ENCODE data around the gene UCKL1. TPM values are rescaled to one million over a fixed set of nuclear protein-coding genes. Genes with fewer than 3 reads are reported as not detected.

UCKL1 gene
- total RNA-seq, 3 donors from 2014 or later, result 37.4 to 57.8 (median 43.6) TPM

DNA sequence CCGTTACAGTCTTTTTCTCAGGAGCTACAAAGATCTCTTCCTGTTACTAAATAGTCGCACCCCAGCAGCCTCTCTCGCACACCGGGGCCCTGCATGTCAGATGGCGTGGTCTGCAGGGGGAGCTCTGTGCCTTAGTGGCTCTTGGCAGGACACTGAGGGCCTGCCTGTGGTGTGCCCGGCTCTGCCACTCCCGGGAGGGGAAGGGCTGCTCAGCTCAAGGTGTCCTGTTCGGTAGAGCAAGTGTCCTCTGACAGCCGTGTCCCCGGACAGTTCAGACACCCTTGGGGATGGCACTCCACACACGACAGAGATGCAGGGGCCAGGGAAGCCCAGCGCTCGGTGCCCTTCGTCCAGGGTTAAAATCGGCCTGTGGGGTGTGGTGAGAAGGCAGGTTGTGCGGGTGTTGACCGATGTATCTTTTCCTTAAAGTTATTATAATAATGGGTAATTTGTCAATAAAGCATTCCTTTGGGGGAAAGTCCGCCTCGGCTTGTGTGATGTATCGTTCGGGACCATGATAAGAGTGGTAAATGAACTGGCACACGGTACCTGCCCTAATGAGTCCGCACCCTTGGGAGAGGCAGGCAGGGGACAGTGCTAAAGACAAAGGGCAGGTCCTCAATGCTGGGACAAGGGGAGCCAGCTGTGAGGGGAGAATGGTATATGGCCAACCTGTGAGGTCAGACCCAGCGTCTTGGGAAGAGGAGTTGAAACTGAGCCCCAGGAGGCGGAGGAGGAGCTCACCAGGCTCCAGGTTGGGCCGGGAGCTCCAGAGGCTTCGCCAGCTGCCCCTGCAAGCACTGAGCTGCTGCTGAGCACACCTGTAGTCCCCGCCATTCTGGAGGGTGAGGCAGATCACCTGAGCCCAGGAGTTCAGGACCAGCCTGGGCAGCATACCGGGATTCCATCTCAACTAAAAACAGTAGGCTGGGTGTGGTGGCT, 64.9 kb downstream of the UCKL1 start:
- Histone ChIP-seq H3K4me1 (ENCODE audit: low read depth) (peaks cover 10% of the 10 kb centered on the region), H3K36me3 (ENCODE audit: low read depth) (peaks cover 8% of the 10 kb centered on the region), H3K4me3 (no peak overlapping the region), H3K9me3 (no peaks in the 10 kb centered on the region)
- no peak for DNase-seq
- ATAC-seq, result no peak
- intact Hi-C loops (cut with DNase I, micrococcal nuclease), result no loop called here
- TF ChIP-seq, protein P1, sequence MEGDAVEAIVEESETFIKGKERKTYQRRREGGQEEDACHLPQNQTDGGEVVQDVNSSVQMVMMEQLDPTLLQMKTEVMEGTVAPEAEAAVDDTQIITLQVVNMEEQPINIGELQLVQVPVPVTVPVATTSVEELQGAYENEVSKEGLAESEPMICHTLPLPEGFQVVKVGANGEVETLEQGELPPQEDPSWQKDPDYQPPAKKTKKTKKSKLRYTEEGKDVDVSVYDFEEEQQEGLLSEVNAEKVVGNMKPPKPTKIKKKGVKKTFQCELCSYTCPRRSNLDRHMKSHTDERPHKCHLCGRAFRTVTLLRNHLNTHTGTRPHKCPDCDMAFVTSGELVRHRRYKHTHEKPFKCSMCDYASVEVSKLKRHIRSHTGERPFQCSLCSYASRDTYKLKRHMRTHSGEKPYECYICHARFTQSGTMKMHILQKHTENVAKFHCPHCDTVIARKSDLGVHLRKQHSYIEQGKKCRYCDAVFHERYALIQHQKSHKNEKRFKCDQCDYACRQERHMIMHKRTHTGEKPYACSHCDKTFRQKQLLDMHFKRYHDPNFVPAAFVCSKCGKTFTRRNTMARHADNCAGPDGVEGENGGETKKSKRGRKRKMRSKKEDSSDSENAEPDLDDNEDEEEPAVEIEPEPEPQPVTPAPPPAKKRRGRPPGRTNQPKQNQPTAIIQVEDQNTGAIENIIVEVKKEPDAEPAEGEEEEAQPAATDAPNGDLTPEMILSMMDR (IDR thresholded peaks at IDR 0.05), result no peak

DNA sequence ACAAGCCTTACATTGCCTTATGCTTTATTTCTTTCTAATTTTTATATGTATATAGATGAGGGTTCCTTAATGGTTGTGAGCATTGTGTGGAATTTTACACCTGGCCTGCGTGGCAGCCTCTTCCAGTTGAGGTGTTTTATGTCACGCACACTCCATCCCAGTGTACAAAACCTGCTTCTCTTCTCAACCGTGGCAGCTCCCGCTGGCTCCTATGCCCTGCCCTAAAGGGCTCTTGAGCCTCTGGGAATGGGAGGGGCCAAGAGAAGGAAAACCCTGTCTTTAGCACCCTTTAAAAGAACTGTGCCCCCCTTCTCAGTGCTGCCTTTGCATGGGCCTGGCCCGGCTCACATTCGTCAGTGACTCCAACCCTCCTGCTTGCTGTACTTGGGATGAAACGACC, 65.6 kb downstream of the UCKL1 start:
- Histone ChIP-seq H3K9me3 (no peaks in the 10 kb centered on the region), H3K4me1 (ENCODE audit: low read depth) (peaks cover 9% of the 10 kb centered on the region), H3K36me3 (ENCODE audit: low read depth) (peaks cover 8% of the 10 kb centered on the region), H3K4me3 (no peak overlapping the region)
- DNase-seq, result no peak
- no peak for ATAC-seq
- TF ChIP-seq, protein P1 (IDR thresholded peaks at IDR 0.05), result no peak
- intact Hi-C loops (cut with DNase I, micrococcal nuclease), result no loop called here

GRCh38 chr20:63890201-63890576, 66.0 kb downstream of the UCKL1 start:
- TF ChIP-seq, protein P1 (IDR thresholded peaks at IDR 0.05), result no peak
- no peak for ATAC-seq
- no peak overlapping the region for H3K4me3 ChIP-seq
- H3K4me1 ChIP-seq (ENCODE audit: low read depth), result peaks cover 9% of the 10 kb centered on the region
- no peak for DNase-seq
- peaks cover 8% of the 10 kb centered on the region for H3K36me3 ChIP-seq (ENCODE audit: low read depth)
- no peaks in the 10 kb centered on the region for H3K9me3 ChIP-seq
- intact Hi-C loops (cut with DNase I, micrococcal nuclease), result no loop called here

Small RNA genes lying within 50 kb of the gene (microRNA-seq; reads per million reads assigned to microRNA genes)
- gene MIR1914 (0.93 reads per million), gene MIR647 (not detected), gene MIR941-1 (not detected), gene MIR941-2 (not detected), gene MIR941-3 (not detected), gene MIR941-4 (not detected), gene MIR941-5 (not detected)

Other genes with a start within 250 kb of the UCKL1 start
- gene ARFRP1, start 248.4 kb downstream of the UCKL1 start, total RNA-seq, result 10 to 100 TPM; 64.5 to 69.7 (median 68.6) TPM
- gene ZGPAT, start 248.4 kb downstream of the UCKL1 start, total RNA-seq, result 10 to 100 TPM; 24.3 to 34.0 (median 31.7) TPM
- 10 to 100 TPM; 10.4 to 11.2 (median 10.8) TPM for gene LIME1, start 219.8 kb downstream of the UCKL1 start, total RNA-seq
- gene SLC2A4RG, start 216.6 kb downstream of the UCKL1 start, total RNA-seq, result 10 to 100 TPM; 44.9 to 65.0 (median 50.6) TPM
- gene ZBTB46, start 125.2 kb downstream of the UCKL1 start, total RNA-seq, result 1 to 10 TPM; 3.1 to 5.7 (median 3.3) TPM
- not detected for gene ABHD16B, start 94.9 kb downstream of the UCKL1 start, total RNA-seq
- gene TPD52L2, start 91.1 kb downstream of the UCKL1 start, total RNA-seq, result 10 to 100 TPM; 48.7 to 71.7 (median 55.7) TPM
- gene DNAJC5, start 61.3 kb downstream of the UCKL1 start, total RNA-seq, result 10 to 100 TPM; 57.5 to 65.9 (median 65.4) TPM
- gene ZNF512B, start 13.5 kb upstream of the UCKL1 start, total RNA-seq, result 10 to 100 TPM in 1 of 3 donors, 1 to 10 TPM in 2; 1.8 to 14.7 (median 3.9) TPM
- gene SAMD10, start 23.2 kb upstream of the UCKL1 start, total RNA-seq, result 1 to 10 TPM; 3.8 to 7.9 (median 5.6) TPM
- 10 to 100 TPM; 51.2 to 64.4 (median 59.1) TPM for gene PRPF6, start 24.7 kb upstream of the UCKL1 start, total RNA-seq
- 1 to 10 TPM; 1.0 to 1.8 (median 1.7) TPM for gene C20orf204, start 79.8 kb upstream of the UCKL1 start, total RNA-seq
- gene SOX18, start 93.2 kb upstream of the UCKL1 start, total RNA-seq, result 10 to 100 TPM in 2 of 3 donors, 1 to 10 TPM in 1; 4.7 to 20.0 (median 12.6) TPM
- gene TCEA2, start 106.8 kb upstream of the UCKL1 start, total RNA-seq, result 10 to 100 TPM in 1 of 3 donors, 1 to 10 TPM in 2; 4.1 to 46.1 (median 9.5) TPM
- gene RGS19, start 123.1 kb upstream of the UCKL1 start, total RNA-seq, result 1 to 10 TPM; 4.7 to 6.9 (median 6.5) TPM
- under 1 TPM; 0.26 to 0.76 (median 0.39) TPM for gene OPRL1, start 123.7 kb upstream of the UCKL1 start, total RNA-seq
- gene LKAAEAR1, start 128.0 kb upstream of the UCKL1 start, total RNA-seq, result not detected
- not detected for gene NPBWR2, start 151.1 kb upstream of the UCKL1 start, total RNA-seq
- gene MYT1, start 208.0 kb upstream of the UCKL1 start, total RNA-seq, result under 1 TPM; 0.12 to 0.76 (median 0.14) TPM

All from mucosa of descending colon (tissue), 3 donors.